Activated CD4-positive, alpha-beta T cell treated with anti-CD3 and anti-CD28 coated beads, Interleukin-2, amount 50 U/mL, for 24 hours (primary cell): ENCODE results near the gene KRT4.
"Not testable (repeated sequence)": the region's sequence is repeated elsewhere in the genome, so short reads cannot be mapped to it uniquely, and the experiment has no call there.

Experiments used
- DNase-seq, 2 donors: peaks; one replicate each; pipeline ENCODE4 v3.0.0-alpha.2; 2020; ENCODE audit warnings: low read depth in 1 of 2, low spot score in 1 of 2

Gene KRT4

DNA sequence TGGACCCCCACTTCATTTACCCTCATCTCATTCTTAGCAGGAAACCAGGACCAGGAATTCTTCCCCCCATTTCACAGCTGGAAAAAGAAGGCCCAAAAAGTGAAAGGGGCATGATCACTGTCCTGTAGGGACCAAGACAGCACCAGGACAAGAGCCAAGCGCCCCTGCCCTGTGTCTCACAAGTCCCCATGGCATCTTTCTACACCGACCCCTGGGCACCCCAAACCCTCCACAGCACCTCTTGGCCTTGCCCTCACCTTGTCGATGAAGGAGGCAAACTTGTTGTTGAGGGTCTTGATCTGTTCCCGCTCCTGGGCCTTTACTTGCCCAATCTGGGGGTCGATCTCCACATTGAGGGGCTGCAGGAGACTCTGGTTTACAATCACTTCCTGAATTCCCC lies 37.5 kb downstream of the KRT4 start:
- DNase-seq = no peak

DNA sequence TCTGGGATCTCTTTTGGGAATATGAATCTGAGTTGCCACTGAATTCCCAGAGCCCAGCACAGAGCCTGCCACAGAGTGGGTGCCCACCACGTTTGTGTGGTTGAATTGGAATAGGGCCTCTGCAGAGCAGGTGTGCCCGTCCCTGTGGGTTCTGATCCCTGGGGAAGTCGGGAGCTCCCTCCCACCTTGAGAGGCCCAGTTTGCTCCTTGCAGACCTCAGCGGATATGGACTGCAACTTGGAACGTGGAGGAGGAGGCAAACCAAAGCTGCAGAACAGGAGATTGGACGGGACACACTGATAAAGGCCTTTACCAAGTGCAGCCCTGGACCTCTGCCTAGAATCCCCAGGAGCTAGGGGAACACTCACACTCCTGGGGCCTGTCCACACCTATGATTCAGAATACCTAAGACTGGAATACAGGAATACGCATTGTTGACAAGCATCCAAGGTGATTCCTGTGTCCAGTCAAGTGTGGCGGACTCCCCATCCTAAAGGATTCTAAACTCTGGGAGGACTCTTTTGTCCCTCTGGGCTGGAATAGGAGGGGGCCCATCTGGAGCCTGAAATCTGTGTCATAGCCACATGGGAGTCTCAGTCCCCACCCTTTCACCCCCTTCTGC lies 39.2 kb downstream of the KRT4 start:
- no peak for DNase-seq

DNA sequence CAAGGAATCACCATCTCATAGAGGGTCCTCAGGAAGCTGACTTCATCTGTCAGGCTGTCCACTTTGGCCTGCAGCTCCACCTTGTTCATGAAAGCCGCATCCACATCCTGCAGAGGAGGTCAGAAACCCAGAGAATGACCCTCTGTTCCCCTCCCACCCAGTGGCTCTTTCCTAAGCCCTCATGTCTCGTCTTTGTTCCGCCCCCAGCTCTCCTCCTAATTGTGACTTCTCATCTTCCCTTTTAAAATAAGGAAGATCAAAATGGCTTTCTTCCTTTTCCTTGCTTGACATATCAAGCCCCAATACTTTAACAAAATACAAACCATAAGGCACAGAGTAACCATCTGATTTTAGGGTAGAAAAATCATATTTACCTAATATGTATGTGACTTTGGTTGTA lies 41.1 kb downstream of the KRT4 start:
- DNase-seq = no peak

DNA sequence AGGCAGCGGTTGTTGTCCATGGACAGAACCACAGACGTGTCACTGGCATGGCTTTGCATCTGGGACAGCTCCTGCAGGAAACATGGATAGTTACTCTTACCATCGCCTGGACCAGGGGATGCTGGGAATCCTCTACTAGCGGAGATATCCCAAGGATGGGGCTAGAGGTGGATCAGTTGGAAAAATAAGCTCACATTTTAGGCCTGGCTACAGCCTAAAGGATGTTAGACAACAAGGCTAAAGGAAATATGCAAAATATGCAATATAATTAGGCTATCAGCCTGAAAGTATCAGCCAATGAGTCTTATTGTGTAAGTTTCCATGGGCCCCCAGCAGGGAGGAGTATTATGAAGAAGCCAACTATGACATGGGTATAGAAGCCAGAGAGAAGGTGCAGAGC lies 41.7 kb downstream of the KRT4 start:
- no peak for DNase-seq

DNA sequence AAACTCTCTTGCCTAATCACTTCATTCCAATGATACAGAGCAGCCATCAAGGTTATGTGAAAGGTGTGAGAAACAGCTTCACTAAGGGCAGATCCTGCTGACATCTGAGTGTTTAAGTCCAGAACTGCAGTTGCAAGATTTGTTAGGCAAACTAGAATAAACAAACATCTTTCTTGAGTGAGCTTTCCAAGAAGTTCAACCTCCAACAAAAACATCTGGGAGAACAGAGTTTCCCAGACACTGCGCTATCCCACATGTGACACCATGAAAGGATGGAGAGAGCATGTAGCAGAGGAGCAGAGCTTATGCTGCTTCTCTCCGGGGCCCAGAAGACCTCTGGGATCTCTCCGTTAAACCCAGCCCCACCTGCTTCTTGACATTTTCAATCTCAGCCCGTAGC lies 42.4 kb downstream of the KRT4 start:
- no peak for DNase-seq

DNA sequence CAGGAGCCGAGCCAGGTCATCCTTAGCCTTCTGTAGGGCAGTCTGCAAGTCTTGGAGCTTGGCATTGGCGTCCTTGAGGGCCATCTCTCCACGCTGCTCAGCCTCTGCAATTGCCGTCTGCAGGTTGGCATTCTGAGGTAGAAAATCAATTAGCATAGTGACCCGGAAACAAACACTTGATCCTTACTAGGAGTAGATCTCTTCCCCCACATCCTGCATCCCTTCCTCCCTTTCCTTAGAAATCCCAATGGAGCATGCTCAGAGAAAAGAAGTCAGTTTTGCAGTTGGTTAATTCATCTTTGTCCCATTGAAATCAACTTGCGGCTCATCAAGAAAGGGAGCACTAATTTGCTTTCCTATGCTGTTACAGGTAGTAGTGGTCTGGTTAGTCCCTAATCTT lies 42.8 kb downstream of the KRT4 start:
- no peak for DNase-seq

DNA sequence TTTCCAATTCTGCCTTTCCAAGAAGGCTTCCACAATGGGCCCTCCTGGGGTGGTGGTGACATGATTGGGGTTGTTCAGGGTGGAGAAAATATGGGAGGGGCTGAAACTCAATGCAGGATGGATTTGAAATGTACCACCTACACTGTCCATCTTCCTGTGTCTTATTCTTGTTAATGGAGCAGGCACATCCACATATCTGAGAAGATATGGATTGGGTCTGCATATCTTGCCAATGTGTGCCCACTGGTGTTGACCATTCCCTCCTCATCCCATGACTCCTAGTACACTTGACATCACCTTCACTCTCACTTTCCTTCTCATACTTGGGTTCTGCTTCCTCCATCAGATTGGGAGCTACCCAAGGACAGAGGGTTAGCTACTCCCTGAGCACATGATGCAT lies 44.0 kb downstream of the KRT4 start:
- DNase-seq = no peak

DNA sequence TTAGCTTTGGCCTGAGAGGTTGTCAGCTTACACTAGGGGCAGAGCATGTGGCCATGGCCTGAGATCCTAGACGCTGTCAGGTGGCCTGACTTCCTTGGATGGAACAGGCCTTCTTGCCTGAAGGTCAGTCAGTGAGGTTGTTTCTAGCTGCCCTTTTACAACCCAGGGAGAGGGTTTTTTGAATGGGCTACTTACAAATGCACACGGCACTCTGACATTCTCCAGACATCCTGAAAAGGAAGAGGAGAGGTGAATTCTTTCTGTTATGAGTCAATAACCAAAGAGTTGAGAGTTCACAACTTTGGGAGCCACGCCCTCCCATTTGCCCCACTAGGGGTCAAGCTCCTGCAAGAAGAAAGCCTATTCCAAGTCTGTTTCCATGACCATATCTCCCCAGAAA lies 44.6 kb downstream of the KRT4 start:
- DNase-seq = no peak

DNA sequence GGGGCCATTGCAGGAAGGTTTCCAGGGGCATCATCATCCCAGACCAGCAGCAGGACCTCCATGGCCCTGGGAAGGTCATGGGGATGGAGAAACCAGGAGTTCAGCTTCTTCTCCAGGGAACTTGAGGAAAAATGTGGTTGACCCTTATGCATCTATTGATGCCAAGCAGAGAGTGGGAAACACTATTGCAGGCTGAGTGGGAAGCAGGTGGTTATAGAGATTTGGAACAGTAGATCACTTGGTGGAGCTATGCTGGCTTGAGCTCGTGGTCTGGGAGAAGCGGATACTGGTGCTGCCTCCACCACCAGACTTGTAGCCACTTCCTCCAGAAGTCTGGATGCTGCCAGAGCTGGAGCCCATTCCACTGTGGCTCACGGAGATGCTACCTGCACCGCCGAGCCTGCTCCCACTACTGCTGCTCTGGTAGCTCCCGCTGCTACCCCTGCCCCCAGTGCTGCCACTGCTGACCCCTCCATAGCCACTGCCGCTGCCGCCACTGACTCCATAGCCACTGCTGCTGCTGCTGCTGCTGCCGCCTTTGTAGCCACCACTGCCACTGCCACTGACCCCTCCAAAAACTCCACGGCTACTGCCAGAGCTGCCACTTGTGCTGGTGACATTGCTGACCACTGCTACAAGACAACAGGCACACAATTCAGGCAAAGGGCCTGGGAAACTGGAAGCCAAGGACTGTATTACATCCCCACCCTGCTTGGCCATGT lies 45.3 kb downstream of the KRT4 start:
- DNase-seq = no peak

DNA sequence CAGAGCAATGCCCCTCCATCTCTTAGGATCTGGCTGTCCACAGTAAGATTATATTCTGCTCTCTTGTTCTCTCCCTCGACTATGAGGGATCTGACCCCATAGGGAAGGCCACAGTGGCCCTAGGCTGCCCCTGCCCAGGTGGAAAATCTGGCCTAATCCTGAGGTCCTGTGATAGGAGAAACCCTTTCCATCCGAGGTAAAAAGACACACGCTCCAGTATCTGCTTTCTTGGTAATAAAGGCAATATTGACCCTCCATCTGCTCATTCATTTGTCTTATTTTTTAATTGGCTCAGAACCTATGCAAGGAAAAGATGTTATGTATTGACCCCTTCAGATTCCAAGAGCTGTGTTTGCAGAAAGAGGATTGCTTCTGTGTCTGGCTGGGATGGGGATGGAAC lies 46.5 kb downstream of the KRT4 start:
- DNase-seq = no peak

DNA sequence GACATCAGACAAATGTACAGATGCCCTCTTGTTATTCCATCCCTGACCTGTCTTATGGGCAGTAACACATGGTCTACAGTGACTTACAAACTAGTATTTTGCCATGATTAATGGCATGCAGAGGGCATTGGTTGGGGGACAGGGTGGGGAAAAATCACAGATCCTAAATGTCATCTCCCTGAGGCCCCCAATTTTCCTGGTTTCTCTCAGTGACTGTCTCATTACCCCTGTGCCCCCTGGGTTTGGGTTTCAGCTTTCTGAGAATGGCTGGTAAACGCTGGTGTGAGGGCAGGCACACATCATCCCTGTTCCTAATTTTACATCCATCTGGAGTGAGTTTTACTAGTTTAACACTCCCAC lies 46.9 kb downstream of the KRT4 start:
- no peak for DNase-seq

DNA sequence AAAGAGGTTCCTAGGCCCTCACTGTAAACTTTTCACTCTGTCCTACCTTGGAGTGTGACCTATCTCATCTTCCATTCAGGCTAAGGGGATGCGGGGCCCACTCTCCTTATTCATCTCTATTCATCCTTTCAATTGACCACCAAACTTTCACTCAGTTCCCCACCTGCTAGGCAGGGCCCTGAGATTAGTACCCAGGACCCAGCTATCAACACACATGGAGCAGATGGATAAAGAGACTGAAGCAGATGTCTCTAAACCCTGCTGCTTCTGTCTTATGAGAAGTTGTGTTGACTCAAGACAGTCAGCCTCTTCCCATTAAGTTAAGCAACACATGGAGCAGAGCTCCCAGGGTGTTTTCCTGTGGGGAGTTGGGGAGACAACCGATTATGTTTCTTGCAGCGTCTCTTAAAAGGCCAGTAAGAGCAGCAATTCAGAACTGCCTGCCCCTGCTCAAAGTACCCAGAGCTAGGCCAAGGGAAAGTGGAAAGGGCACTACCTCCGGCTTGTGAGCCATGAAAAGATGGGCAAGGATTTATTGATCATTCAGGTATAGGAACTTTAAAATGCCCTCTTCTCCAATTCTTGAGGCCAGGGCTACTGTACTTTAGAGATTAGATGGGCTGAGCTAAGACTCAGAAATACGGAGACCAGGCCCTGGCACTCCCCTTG lies 47.4 kb downstream of the KRT4 start:
- DNase-seq = no peak

DNA sequence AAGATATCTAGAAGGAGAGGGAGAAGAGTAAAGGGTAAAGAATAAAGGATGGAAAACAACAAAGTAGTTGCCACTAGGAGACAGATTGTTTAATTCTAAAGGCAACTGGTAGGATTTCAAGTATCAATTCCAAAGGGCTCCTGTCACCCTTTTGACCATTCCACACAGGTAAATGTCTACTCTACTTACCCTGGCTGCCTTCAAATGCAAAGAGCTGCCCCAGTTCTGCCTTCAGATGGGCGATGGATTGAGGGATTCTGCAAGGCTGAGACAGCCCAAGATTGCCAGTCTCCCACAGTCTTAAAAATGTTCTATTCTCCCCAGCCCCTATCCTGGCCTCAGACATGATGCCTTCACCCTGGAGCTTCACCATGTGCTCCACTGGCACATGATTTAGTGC lies 48.2 kb downstream of the KRT4 start:
- no peak for DNase-seq

DNA sequence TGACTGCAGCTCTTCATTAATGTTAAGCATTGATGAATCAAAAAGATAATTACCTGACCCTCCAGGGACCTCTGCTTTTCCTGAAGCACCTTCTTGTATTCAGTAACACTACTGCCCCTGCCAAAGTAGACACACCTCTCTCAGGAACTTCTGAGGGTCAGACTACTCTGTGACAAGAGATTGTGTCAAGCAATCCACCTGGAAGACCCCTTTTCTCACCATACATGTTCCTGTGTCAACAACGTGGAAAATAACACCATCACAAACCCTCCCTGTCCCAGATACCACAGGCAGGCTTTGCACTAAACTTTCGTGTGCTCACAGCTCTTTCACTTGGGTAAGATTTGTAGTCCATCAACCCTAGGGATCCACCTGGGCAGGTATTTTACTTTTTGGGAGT lies 49.9 kb downstream of the KRT4 start:
- no peak for DNase-seq

DNA sequence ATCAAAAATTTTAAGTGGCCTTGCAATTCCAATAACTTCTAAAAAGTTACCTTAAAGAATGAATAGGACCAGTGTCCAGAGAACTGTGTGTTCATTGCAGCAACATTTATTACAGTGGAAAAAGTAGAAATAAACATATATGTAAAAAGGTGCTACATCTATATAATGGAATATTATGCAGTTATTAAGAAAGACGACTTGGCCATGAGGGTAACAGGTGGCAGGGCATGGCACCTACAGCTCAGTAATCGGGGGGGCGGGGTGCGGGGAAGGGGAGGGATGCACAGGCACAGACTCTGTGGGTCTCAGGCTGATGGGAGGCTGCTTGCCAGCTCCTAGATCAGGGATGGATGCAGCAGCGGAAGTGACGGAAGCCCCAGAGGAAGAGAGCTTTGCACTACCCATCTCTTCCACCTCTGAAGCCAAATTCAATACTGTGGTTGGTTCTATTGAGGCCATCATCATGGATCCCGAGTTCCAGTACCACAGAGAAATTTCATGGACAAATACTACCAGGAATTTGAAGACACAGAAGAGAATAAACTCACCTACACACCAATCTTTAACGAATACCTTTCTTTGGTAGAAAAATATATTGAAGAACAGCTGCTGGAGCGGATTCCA lies 50.8 kb downstream of the KRT4 start:
- no peak for DNase-seq

DNA sequence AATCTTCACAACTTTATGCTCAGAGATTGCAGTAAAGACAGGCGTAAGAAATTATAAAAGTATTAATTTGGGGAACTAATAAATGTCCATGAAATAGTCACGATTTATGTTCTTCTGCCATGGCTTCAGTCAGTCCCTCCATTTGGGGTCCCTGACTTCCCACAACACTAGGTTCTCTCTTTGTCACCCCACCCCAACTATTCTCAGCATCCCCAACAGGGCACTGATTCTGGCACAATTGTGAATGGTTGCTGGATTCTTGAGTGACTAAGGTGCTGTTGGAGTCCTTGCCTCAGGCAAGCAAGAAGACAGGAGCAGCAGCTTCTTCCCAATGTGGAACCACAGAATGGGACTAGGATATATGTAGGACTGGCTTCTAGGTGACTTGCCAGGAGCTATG lies 52.1 kb downstream of the KRT4 start:
- no peak for DNase-seq

DNA sequence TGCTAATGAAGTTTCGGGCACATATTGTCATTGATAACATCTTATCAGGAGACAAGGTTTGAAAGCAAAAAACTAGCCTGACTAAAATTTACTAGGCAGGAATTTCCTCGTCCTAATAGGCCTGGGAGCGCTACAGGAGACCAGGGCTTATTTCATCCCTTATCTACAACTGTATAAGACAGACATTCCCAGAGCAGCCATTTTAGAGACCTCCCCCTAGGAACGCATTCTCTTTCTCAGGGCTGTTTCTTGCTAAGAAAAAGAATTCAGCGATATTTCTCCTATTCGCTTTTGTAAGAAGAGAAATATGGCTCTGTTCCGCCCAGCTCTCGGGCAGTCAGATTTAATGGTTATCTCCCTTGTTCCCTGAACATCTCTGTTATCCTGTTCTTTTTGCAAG lies 52.7 kb downstream of the KRT4 start:
- not testable (repeated sequence) for DNase-seq

DNA sequence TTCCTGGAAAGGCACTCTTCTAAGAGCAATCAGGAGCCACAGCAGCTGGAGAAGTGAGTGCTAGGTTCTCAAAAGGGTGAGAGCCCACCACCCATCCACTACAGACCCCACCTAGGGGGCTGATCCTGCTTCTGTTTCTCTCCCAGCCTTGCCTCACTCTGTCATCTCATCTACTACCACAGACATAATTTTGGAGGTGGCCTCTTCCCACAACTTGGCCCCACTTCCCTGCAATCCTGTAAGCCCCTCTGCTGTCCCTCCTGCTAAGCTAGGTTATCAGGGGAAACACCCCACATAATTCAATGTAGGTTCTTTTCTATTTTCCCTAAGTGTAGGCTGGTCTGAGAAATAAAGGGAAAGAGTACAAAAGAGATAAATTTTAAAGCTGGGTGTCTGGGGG lies 53.3 kb downstream of the KRT4 start:
- DNase-seq = no peak

DNA sequence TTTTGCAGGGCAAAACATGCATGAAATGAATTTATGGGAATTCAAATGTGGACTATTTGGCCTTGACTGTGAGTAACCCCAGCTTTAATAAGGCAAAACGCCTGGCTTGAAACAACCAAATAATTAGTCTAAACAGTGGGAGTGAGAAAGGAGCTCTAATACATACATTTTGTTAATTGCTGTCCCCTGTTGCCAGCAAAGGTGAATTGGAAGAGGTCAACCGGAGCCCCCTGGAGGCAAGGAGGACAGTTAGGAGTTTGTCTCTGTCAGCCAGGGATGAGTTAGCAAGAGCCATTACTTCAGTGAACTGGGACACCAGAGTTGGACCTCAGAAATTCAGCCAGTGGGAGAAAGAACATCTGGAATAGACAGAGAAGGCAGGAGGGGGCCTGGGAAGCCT lies 54.2 kb downstream of the KRT4 start:
- DNase-seq = no peak

DNA sequence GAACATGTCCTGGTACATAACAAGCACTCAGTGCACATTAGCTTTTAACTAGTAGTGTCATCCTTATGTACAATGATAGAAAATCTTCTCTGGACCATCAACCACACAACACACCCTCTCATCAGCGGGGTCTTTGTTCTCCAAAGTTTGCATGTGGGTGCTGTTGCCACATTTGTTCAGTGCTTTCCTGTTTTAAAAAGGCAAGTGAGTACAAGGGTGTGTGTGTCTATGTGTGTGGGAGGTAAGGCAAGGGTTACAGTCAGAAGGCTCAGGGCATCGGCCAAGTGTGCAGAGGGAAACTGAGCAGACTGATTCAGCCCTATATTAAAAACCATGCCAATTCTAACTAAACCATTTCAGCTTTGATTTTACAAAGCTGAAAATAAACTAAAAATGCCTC lies 54.7 kb downstream of the KRT4 start:
- DNase-seq = no peak

DNA sequence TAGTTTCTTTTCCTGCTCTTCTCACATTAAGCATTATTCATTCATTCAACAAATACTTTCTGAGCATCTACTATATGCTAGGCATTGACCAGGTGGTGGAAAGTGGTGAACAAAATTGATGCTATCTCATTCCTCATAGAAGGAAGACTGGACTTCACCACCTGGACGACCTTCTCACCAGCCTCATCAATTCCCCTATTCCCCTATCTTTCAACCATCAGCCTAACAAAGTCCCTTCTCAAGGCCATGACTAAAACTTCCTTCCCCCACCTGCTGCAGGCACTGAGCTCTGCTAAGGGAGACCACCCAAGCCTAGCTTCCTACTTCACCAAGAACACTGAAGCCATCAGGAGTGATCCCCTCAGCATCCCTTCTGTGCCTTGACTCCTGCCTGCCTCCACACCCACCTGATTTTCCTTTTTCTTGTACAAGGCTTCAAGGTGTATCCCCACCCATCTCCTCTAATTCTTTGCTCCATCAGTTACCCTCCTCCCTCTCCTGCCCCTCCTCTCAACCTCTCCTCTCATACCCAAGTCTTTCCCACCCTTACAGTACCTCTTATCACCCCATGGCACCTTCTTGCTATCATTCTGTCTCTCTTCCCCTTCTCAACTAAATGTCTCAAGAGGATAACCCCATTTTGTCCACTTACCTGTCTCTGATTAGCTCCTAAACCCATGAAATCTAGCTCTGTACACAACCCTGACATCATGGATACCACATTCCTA lies 56.3 kb downstream of the KRT4 start:
- DNase-seq = no peak
